ENCODE results near the gene HOXA7.
A peak's percentile ranks its signal among the peaks of the same experiment; 100 is the strongest.

HOXA7 gene

GRCh38 chr7:27188386-27189294 is 32.2 kb upstream of the HOXA7 start:
- no peak for TF ChIP-seq CTCF (IDR thresholded peaks at IDR 0.05; ENCODE audit: insufficient read depth, low read depth, low read length, missing control alignments)

GRCh38 chr7:27187475-27188385 is 31.3 kb upstream of the HOXA7 start:
- DNase-seq (ENCODE audit: low read depth), result no peak
- H3K4me3 ChIP-seq (ENCODE audit: low read length), result no peak overlapping the region
- no peak for TF ChIP-seq CTCF (IDR thresholded peaks at IDR 0.05; ENCODE audit: insufficient read depth, low read depth, low read length, missing control alignments)

More at GRCh38 chr7:27188386-27189294, 32.2 kb upstream of the HOXA7 start:
- DNase-seq (ENCODE audit: low read depth), result no peak
- no peak overlapping the region for H3K4me3 ChIP-seq (ENCODE audit: low read length)

DNA sequence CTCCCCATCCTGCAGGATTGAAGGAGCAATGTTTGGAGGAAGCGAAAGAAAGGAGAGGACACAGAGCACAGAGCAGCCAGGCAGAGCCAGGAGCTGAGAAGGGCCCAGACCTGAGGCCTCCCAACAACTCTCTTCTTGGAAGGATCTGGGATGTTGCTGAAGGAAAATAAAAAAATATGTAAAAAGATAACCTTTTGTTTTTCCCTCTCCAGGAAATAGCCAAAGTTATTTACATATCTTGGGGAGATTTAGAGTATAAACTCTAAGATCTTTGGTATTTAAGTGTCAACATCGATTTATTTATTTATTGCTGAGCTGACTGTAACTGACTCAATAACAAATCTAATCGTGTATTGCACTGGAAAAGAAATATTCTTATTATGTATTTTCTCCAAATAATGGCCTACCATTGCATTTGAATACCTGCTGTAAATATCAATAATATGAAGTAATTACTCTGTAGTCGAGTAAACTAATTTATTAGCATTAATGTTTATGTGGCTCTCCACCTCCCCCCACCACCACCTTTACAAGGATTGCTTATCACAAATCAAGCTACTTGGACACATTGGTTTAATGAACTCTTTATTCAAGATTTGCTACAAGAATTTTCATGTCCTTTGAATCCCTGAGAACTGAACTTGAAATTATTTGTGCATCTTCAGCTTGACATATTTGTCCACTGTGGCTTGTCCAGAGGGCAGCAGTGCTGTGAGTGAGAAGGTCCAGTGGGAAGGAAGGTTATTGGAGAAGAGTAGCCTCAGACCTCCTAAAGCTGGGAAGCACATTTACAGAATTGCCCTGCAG is 30.4 kb upstream of the HOXA7 start:
- no peak for TF ChIP-seq CTCF (IDR thresholded peaks at IDR 0.05; ENCODE audit: insufficient read depth, low read depth, low read length, missing control alignments)
- no peak overlapping the region for H3K4me3 ChIP-seq (ENCODE audit: low read length)
- DNase-seq (ENCODE audit: low read depth), result no peak

GRCh38 chr7:27185854-27186667 is 29.6 kb upstream of the HOXA7 start:
- H3K4me3 ChIP-seq (ENCODE audit: low read length), result no peak overlapping the region
- TF ChIP-seq CTCF (IDR thresholded peaks at IDR 0.05; ENCODE audit: insufficient read depth, low read depth, low read length, missing control alignments), result no peak
- no peak for DNase-seq (ENCODE audit: low read depth)

GRCh38 chr7:27185013-27185853 is 28.8 kb upstream of the HOXA7 start, which contains the start of gene HOXA11:
TSS of gene HOXA11 (minus strand) at chr7:27185232. CDS start at chr7:27185144, 88 bp downstream.
- peak within 1 kb of the TSS; percentile 30 for H3K4me3 ChIP-seq (ENCODE audit: low read length)
- DNase-seq (ENCODE audit: low read depth), result peak; percentile 44
- TF ChIP-seq CTCF (IDR thresholded peaks at IDR 0.05; ENCODE audit: insufficient read depth, low read depth, low read length, missing control alignments), result no peak

Data from epithelial cell of esophagus (primary cell).